Stomach smooth muscle (tissue), 2 donors: Measurements from ENCODE around the gene TES.

Experiments
- H3K27ac ChIP-seq: one replicate; pipeline ENCODE4 v1.7.0; 2013; ENCODE audit warnings: mild to moderate bottlenecking, low read length, inconsistent platforms
- H3K27me3 ChIP-seq, 2 donors: one replicate each; pipeline ENCODE4 v1.7.0; 2013; ENCODE audit warnings: low read length in 2 of 2; ENCODE audit not compliant: insufficient read depth in 2 of 2, control insufficient read depth in 1 of 2
- H3K36me3 ChIP-seq, 2 donors: one replicate each; pipeline ENCODE4 v1.7.0; 2013; ENCODE audit warnings: low read length in 2 of 2; ENCODE audit not compliant: control insufficient read depth in 2 of 2, insufficient read depth in 2 of 2
- H3K4me1 ChIP-seq: one replicate; pipeline ENCODE4 v1.7.0; 2013; ENCODE audit warnings: low read length; ENCODE audit not compliant: control insufficient read depth, insufficient read depth
- H3K4me3 ChIP-seq, 2 donors: one replicate each; pipeline ENCODE4 v1.7.0; 2013; ENCODE audit warnings: low read length in 2 of 2
- H3K9ac ChIP-seq, 2 donors: one replicate each; pipeline ENCODE4 v1.7.0; 2013; ENCODE audit warnings: low read length in 2 of 2, mild to moderate bottlenecking in 1 of 2
- H3K9me3 ChIP-seq, 2 donors: one replicate each; pipeline ENCODE4 v1.7.0; 2013; ENCODE audit warnings: low read length in 2 of 2; ENCODE audit not compliant: control insufficient read depth in 2 of 2
- donor health status: healthy.
- donor health status: Pancreatic carcinoma.

TES gene

GRCh38 chr7:116307253-116307652 is 96.9 kb downstream of the TES start:
- Histone ChIP-seq H3K27ac (no peak overlapping the region), H3K4me1 (peaks cover 6% of the 10 kb centered on the region), H3K36me3 (no peaks in the 10 kb centered on the region), H3K4me3 (no peak overlapping the region), H3K9me3 (no peaks in the 10 kb centered on the region), H3K9ac (no peak overlapping the region), H3K27me3 (no peaks in the 10 kb centered on the region)
